ENCODE results near the gene LY9.

The LY9 gene

DNA sequence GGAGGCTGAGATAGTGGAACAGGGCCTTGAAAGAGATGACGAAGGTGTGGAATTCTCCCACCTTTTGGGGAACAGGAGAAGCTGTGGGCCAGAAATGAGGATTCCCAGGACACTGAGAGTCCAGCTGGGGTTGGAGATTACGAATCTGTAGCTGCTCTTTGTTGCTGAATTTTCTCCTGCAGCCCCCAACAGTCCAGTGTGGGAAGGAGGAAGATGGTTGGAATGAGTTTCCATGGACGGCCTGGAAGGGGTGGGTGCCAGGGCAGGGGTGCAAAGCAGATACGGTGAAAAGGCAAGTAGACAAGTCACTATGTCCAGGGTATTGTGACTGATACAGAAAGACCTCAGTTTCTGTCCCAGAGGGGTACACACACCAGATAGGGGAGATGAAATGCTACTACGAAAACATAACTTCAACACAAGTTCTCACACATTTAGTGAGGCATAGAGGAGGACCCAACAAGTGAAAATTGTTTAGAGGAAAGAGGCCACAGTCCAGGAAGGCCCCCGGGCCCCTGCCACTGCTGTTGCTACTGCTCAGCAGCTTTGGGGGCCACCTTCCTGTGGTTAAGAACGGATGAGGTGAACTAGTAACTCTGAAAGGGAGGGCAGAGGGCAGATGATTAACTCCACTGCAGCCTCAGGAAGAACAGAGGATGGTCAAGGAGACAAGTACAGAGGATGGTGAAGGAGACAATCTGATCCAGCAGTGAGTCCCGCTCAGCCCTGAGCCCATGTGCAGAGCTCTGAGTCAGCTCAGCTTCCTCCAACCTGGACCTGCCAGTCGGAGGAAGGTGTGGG, 59.4 kb downstream of the LY9 start:
- DNase-seq (ENCODE audit: low read depth, low spot score) = no peak

DNA sequence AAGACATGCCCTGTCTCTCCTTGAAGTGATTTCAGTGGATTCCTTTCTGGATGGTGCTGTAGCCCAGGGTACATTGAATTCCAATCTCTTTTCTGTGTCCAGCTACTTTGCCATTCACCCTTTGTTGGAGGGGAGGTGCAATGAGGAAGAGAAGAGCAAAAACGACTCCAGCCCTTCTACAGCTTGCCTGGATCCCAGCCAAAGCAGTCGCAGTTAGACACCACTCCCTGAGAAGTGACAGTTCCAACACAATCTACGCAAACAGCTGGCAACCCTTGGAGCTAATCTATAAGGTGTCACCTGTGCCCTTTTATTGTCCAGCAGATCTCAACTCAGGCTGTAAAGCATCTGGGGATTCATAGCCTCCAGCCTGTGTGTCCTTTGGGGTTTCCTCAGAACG, 62.1 kb downstream of the LY9 start:
- ChIA-PET CTCF (no interaction called here), POLR2A (no interaction called here)
- no peak for DNase-seq (ENCODE audit: low read depth, low spot score)
- no peak overlapping the region for H3K4me3 ChIP-seq (ENCODE audit: low read depth, low read length)
- TF ChIP-seq, protein P1, sequence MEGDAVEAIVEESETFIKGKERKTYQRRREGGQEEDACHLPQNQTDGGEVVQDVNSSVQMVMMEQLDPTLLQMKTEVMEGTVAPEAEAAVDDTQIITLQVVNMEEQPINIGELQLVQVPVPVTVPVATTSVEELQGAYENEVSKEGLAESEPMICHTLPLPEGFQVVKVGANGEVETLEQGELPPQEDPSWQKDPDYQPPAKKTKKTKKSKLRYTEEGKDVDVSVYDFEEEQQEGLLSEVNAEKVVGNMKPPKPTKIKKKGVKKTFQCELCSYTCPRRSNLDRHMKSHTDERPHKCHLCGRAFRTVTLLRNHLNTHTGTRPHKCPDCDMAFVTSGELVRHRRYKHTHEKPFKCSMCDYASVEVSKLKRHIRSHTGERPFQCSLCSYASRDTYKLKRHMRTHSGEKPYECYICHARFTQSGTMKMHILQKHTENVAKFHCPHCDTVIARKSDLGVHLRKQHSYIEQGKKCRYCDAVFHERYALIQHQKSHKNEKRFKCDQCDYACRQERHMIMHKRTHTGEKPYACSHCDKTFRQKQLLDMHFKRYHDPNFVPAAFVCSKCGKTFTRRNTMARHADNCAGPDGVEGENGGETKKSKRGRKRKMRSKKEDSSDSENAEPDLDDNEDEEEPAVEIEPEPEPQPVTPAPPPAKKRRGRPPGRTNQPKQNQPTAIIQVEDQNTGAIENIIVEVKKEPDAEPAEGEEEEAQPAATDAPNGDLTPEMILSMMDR (IDR thresholded peaks at IDR 0.05; ENCODE audit: insufficient read depth, low read length, missing control alignments) = no peak

More for the DNA sequence above, 59.4 kb downstream of the LY9 start:
- ChIA-PET CTCF (no interaction called here), POLR2A (no interaction called here)
- TF ChIP-seq, protein P1 (IDR thresholded peaks at IDR 0.05; ENCODE audit: insufficient read depth, low read length, missing control alignments) = no peak
- H3K4me3 ChIP-seq (ENCODE audit: low read depth, low read length) = no peak overlapping the region

DNA sequence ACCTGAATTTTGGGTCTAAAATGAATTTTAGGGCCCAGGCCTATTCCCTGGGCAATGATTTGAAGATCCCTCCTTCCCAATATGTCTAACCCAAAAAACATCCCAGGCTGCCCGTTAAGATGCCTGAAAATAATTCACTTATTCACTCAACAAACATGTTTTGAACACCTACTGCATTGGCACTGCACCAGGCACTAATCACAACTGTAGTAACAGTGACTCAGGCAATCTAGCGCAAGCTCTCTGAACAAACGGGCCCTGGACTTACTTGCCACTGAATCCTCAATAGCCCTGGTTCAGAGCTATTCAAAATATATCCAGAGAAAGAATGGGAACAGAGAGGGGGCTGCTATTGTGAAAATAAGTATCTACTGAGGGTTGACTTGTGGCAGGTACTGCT, 62.5 kb downstream of the LY9 start:
- TF ChIP-seq, protein P1 (IDR thresholded peaks at IDR 0.05; ENCODE audit: insufficient read depth, low read length, missing control alignments) = no peak
- no peak overlapping the region for H3K4me3 ChIP-seq (ENCODE audit: low read depth, low read length)
- no peak for DNase-seq (ENCODE audit: low read depth, low spot score)
- ChIA-PET CTCF (no interaction called here), POLR2A (no interaction called here)

DNA sequence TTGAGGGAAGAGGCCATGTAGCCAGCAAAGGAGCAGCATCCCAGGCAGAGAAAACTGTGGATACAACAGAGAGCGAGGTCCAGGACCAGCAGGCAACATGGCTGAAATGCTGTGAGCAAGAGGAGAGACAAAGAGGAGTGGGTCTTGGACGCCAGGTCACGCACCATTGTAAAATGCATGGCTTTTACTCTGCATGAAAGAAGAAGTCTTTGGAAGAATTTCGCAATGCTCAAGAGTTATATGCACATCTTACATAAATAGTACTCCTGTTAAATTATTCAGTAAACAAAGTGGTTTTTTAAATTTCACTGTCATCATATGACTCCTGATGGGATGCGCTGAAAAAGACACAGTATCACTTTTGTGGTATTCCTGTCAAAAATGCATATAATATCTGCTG, 63.2 kb downstream of the LY9 start:
- POLR2A ChIA-PET = no interaction called here
- DNase-seq (ENCODE audit: low read depth, low spot score) = no peak
- CTCF ChIA-PET = no interaction called here
- no peak overlapping the region for H3K4me3 ChIP-seq (ENCODE audit: low read depth, low read length)
- TF ChIP-seq, protein P1 (IDR thresholded peaks at IDR 0.05; ENCODE audit: insufficient read depth, low read length, missing control alignments) = no peak

DNA sequence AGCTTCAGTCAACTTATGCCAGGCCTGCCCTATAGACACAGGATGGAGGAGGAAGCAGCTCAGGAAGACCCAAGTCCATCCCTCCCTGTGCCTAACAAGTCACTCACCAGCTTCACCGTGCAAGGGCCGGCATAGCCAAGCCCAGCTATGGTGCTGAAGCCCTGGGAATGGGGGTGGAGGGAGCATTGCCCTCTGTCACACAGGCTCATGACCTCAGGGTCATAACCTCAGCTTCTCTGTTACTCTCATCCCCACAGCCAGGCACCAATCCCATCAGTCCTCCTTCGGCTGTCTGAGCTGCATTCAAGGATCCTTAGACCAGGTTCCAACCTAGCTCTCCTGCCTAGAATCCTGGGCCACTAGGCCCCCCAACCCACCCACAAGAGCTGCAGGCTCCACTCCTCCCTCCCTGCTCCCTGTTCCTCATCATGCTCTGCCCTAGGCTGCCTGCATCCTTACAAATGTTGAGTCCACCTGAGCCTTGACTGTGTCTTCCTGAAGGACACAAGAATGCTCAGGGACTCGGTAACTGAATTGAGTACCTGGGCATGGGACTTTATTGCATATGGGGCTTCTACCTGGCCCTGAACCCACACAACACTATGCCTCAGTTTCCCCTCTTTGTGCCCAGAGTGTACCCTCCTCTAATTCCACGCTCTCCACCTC, 65.0 kb downstream of the LY9 start:
- TF ChIP-seq, protein P1 (IDR thresholded peaks at IDR 0.05; ENCODE audit: insufficient read depth, low read length, missing control alignments) = no peak
- DNase-seq (ENCODE audit: low read depth, low spot score) = no peak
- CTCF ChIA-PET = interaction anchor here (0.8 kb wide), 1 partner anchor 24 kb away, joined by 3 read pairs; no protein-coding TSS in a partner anchor
- H3K4me3 ChIP-seq (ENCODE audit: low read depth, low read length) = no peak overlapping the region
- POLR2A ChIA-PET = no interaction called here

DNA sequence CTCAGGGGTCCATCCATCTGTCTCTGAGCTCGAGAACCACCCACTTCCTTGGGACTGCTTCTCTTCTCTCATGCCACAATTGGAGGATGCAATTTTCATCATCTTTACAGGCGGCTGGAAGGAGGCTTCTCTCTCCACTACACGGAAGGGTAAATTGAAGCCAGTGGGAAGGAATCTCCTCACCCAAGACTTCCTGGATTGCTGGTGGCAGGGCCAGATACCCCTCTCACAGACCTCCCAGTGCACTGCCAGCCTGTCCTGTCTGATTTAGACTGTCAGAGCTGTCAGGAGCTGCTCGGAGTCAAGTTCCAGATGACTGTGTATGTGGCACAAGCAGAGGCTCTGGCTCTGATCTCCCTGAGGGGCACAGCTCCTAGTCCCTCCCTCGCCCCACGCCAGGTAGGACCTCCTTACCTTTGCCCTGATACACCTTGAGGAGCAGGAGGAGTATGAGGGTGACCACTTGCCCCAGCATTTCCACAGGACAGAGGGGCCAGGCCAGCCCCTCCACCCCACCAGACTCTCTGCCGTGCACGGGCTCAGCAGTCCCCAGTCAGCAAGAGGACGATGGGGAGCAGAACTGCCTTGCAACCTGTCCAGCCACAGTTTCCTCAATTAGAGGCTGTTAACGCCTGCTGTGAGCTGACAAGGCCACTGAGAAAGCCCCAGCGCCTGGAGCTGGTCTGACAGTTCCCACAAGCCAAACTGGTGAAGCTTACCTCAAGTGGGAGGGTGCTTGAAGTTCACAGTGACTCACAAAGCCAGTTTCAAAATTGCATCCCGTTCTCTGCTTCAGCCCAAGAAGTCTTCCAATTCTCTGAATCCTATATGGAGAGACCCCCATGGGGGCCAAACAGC, 66.5 kb downstream of the LY9 start, which contains the start of gene CD244:
CD244 (minus strand) TSS at position 685 of the 858 bp plus-strand sequence; CDS start at position 475, 210 bp downstream.
- CTCF ChIA-PET = no interaction called here
- no peak within 1 kb of the TSS for H3K4me3 ChIP-seq (ENCODE audit: low read depth, low read length)
- POLR2A ChIA-PET = no interaction called here
- no peak for DNase-seq (ENCODE audit: low read depth, low spot score)
- TF ChIP-seq, protein P1 (IDR thresholded peaks at IDR 0.05; ENCODE audit: insufficient read depth, low read length, missing control alignments) = no peak

All from AG04449 (cell line).